Adipose tissue (tissue), 3 donors: Measurements from ENCODE around the gene BLNK. TPM values are rescaled to one million over a fixed set of nuclear protein-coding genes. Genes with fewer than 3 reads are reported as not detected.
"Not testable (repeated sequence)": the region's sequence is repeated elsewhere in the genome, so short reads cannot be mapped to it uniquely, and the experiment has no call there.

Experiments
- H3K27ac ChIP-seq: one replicate; pipeline ENCODE4 v1.5.1; 2013; ENCODE audit warnings: low read depth, low read length
- WGBS, 3 donors: extraction: QIAGEN DNeasy Blood & Tissue Kit; methylation state at CpG; one replicate each; pipeline ENCODE4 v1.1.7; 2013; 5-methylcytosine and 5-hydroxymethylcytosine counted together
- polyA plus RNA-seq, 3 donors: library from polyadenylated mRNA; stranded (reverse); fragments of 200-250 nt; gene quantifications; one replicate each; pipeline ENCODE4 v1.2.3, GENCODE V29; 2013
- donor health status: healthy with polysubstance abuse.
- donor health status: Bipolar disorder and iron deficiency.
- donor health status: healthy.

Gene BLNK
- 1 to 10 TPM; 1.0 to 8.0 (median 2.9) TPM for polyA plus RNA-seq

DNA sequence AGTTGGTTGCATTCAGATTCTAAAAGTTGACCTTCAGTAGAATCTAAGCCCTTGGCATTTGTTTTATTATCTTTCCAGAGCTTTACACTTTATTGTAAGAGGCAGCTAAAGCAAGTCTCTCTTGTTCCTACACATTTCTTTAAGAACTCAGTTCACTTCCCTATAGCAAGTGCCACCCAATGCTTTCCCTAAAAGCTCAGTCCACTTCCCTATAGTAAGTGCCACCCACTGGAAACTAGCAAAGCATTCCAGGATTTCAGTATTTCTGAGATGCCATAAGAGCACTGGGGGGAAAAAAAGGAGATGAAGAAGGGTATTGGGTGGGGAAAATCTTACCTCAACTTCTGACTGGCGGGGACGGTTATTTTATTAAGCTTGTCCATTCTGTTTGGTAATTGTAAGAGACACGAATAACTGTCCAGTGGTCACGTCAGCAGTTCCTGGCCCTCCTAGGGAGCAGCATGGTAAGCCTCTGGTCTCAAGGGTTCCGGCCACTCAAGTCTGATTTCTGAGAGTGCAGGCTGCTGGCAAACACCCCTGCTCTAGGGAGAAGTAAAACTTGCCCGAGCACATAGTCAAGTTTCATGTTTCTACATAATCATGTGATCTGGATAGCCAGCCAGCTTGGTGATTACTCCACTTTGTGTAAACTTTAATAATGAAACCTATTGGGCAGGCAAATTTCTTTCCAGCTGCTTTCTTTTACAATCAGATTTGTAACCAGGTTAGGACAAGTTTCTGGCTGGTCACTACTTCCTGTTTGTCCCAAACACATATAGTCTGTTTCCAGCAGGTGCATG, at the start of gene BLNK:
BLNK (minus strand) TSS at position 554 of the 800 bp plus-strand sequence; CDS start at position 383, 171 bp downstream.
- H3K27ac ChIP-seq = no peak within 1 kb of the TSS
- WGBS, 3 donors = 15 to 45% (median 34%) methylated on average over 6 of the region's 6 CpGs

DNA sequence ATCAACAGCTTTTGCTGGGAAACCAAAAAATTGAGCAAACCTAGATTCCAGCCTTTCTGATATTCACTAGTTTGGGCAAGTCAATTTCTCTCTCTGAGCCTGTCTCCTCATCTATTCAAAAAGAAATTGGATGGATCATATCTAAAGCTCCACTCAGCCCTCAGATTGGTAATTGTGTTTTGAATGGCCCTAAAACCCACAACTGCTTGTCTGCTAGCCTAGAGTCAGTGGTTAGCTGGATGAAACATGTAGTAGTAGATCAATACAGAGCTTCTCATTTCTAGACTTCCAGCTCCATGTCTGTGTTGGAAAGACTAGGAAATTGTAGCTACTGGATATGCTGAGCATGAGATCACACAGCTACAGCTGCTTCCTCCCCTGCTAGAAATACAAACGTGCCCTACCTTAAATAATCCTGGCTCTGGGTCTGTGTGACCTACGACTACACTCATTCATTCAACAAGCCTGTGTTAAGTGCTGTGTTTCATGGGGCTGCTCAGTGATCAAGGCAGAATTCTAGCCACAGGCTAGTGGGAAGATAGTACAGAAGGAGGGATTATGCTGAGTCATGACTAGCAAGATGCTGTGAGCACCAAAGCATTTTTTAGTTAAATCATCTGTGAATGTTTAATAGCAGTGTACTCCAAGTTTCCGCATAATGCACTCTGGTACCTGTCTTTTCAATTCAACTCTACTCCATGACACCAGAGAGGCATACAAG, 48.5 kb upstream of the BLNK start:
- no peak overlapping the region for H3K27ac ChIP-seq
- WGBS, 3 donors = 30 to 40% (median 34%) methylated on average over 3 of the region's 3 CpGs

DNA sequence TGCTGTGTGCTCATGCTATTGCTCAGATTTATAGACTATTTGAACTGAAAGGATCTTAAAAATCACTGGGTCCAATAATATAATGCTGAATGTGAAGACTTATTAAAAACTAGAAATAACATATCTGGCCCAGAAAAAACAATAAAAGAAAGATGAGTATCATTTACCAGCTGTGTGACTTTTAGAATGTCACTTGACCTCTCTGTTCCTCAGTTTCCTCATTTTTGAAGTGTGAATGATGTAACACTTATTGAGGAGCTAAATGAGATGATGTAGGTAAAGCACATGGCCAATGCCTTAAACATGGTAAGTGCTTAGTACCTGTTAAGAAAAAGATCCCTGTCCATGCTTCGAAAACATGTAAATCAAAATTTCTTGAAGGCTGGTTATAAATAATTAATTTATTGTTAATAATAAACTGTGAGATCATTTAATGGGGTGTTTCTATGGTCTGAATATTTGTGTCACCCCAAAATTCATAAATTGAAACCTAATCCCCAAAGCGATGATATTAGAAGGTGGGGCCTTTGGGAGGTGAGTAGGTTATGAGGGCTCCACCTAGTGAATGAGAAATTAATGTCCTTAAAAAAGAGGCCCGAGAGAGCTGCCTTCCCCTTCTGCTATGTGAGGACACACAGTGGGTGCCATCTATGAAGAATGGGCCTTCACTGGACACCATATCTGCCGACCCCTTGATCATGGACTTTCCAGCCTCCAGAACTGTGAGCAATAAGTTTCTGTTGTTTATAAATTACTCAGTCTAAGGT, 45.9 kb upstream of the BLNK start:
- no peak overlapping the region for H3K27ac ChIP-seq
- WGBS, 3 donors = 79 to 81% (median 81%) methylated on average over 4 of the region's 4 CpGs

DNA sequence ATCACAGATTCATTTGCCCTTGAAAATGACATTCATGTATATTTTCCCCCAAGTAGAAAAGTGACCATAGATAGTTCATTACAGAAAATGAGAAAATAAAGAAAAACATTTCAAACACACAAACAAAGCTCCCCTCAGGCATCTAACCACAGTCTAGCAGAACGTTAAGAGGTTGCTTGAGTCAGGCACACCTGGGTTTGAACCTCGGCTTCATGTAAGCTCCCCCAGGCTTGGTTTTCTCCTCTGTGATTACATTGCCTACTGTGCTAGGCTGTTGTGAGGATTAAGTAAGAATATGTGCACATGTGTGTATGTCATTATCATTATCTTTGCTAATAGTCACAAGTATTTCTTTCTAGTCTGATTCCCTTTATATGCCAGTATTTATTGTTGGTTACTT, 42.0 kb upstream of the BLNK start:
- 77 to 82% (median 77%) methylated on average over 2 of the region's 2 CpGs for WGBS, 3 donors
- no peak overlapping the region for H3K27ac ChIP-seq

DNA sequence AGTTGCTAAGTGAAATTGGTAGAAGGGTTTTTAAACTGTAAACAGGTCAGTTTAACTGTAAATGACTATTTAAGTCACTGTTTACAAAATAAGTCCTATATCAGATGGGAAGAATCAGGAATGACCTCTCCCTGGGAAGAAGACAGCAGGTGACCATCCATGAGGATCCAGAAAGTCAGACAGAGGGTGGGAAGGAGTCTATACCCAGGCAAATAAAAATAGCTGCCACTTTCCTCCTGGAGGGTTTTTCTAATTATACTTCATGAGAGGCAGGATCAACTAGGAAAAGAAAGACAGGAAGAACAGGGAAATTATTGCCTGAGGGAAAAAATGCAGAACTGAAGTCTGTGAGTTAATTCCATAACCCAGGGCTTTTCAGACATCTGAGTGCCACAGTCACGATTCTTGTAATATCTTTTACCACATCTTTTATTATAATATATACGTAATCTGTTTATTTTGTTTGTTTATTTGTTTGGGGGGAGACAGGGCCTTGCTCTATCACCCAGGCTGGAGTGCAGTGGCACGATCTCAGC, 39.9 kb upstream of the BLNK start:
- WGBS, 3 donors = 76 to 81% (median 80%) methylated on average over 3 of the region's 3 CpGs

DNA sequence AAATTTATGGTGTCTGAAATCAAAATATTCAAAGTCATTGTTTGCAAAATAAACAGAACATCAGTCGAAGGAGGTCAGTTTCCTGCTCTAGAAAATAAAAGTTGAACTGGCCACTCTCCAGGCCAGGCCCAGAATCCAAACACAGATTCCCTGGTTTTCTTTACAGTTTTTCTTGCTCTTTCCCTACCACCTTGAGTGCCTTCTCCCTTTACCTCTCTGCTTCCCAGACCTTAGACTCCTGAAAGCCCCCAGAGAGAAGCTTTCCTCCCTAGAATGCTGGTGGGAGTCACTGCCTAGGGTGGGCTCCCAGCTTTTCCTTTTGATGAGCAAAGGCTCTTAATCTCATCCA, 38.9 kb upstream of the BLNK start:
- H3K27ac ChIP-seq = no peak overlapping the region
- WGBS, 3 donors = 14 to 29% (median 25%) methylated on average over 1 of the region's 1 CpG

More for the DNA sequence above, 39.9 kb upstream of the BLNK start:
- H3K27ac ChIP-seq = no peak overlapping the region

DNA sequence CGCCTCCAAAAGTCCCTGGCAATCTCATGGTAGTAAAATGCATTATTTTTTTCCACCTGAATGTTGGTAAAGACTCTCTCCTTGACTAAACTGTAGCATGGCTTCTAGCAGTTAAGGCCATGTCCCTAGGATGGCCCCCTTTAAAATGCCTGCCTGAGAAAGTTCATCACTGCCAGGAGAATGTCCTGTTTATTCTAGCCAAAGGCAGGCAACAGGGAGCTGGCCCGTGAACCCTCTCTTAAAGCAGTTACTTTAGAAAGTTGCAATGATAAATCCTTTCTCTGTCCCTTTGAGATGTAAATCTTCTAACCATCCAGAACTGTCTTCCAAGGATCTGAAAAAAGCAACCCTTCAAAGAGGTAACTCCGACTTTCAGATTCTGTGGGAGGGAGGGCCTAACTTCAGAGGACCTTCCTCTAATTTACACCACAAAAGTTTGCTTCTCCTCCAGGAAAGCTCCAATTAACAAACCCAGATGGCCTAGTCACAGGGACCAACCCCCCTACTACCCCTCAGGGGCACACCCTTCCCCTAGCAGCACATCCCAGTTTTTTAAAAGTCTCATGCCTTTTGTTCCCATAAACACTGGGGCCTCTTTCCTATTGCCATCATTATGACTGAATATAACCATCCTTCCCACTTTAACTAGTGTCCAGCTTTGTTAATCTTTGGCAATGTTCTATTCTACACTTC, 38.4 kb upstream of the BLNK start:
- no peak overlapping the region for H3K27ac ChIP-seq
- 46 to 73% (median 50%) methylated on average over 3 of the region's 3 CpGs for WGBS, 3 donors

DNA sequence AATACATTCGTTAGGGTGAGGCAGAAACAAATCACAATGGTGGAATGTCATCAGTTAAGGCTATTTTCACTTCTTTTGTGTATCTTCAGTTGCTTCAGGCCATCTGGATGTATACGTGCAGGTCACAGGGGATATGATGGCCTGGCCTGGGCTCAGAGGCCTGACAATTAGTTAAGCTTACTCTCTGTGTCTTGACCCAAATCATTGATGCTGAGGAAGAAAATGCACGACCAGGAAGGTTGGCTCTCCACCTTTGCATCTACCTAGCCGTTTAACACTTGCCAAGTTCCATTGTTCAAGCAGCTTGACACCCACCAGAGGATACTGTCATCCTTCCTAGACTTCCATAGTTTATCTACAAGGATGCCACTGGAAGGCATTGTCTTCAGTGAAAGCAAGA, 37.5 kb upstream of the BLNK start:
- H3K27ac ChIP-seq = not testable (repeated sequence)
- WGBS, 3 donors = 70 to 76% (median 72%) methylated on average over 4 of the region's 4 CpGs

DNA sequence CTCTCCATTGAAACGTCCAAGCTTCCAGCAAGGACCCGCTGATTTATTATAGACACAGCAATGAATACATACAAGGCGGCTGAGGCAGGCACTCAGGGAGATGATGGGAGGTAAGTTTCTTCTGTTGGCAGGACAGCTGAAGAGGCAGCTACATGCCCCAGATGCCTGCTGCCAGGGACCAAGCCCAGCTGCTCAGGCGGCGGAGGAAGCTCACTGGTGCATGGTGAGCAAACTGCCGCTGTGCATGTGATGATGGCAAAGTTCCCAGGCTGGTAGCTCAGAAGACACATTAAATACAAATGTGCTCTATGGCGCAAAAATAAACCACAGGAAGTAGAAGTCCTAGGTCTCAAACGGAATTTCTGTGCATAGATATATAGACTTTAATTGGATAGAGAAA, 35.1 kb upstream of the BLNK start:
- 44 to 68% (median 46%) methylated on average over 8 of the region's 8 CpGs for WGBS, 3 donors
- no peak overlapping the region for H3K27ac ChIP-seq

DNA sequence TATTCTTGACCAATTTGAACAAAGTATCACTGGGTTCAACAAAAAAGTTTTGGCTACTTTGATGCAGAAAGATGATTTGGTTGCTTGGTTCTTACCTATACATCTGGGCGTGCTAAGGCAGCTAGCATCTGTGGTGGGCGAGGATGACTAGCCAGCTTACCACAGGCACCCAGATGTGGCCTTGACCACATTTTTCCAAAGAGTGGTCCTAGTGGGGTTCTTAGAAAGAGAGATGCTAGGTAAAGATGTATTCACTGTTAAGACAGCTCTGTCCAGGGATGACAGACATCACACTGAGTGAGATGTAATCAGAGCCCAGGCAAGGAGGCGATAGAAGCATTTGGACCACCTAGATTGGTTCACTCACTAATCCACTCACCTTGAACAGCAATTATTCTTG, 33.6 kb upstream of the BLNK start:
- 85 to 95% (median 91%) methylated on average over 3 of the region's 3 CpGs for WGBS, 3 donors
- no peak overlapping the region for H3K27ac ChIP-seq

DNA sequence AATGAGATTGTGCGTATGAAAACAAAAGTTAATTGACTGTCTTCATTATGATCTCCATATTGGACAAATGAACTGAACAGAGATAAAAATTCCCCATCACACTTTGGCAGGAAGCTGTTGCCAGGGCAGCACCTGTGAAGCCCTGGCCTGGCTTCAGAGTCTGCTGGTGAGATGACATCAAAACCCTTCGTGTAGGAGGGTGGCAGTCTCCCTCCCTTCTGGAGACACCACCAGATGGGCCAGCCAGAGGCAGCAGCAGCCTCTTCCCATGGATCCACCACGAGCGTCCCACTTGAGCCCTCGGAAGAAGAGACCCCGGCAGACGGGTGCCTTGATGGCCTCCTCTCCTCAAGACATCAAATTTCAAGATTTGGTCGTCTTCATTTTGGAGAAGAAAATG, 32.9 kb upstream of the BLNK start, which contains the start of gene DNTT:
DNTT (plus strand) TSS at position 205 of the 400 bp plus-strand sequence; CDS start at position 269, 64 bp downstream.
- H3K27ac ChIP-seq = no peak within 1 kb of the TSS
- WGBS, 3 donors = 83 to 91% (median 85%) methylated on average over 8 of the region's 8 CpGs

DNA sequence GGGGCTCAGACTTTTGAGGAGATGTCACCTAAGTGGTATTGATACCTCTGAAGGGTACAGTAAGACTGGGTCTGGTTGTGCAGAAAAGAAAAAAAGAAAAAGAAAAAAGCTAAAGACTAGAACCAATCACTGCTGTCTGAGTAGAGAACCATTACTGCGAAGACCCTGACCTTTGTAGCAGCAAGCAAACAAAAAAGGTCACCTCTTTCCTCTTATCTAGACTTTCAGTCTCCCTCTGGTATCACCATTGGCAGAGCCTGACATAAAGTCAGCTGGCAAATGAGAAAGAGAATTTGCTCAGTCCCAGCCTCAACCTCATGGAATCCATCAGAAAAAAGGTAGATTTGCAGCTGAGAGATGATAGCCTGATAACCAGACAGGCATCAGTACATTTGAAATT, 30.2 kb upstream of the BLNK start:
- H3K27ac ChIP-seq = no peak overlapping the region
- 25 to 73% (median 51%) methylated on average over 1 of the region's 1 CpG for WGBS, 3 donors

DNA sequence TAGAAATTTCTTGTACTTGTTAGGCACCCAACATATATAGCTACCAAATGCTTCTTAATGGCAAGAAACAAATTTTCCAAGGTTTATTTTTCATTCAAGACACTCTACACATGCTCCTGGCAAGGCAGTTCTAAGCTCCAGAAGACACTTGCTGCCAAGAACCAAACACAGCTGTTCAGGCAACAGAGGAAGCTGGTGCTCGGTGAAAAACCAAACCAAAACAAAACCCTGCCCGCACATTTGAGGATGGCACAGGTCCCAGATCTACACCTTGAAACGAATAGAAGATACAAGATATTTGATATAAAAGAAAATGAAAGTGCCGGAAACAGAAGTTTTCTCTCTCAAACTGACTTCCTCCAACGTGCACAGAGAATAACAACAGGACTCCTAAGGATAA, 28.0 kb upstream of the BLNK start:
- H3K27ac ChIP-seq = no peak overlapping the region
- 21 to 30% (median 24%) methylated on average over 5 of the region's 5 CpGs for WGBS, 3 donors

DNA sequence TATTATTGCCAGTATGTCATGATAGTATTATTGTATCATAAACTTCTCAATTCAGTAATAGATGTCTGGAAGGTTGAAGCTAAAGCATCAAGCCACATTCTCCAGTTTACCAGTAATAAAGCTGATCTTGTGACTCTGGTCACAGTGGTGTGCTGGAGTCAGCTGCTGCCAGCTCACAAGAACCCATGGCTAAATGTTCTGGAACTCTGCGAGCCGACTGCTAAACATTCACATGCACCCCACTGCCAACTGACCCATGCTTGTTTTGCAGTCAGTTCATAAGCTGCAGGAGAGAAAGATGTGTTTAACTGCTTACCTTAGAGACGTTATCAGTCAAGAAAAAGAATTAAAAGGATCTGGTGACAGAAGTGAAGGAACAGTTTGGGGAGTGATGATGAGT, 27.0 kb upstream of the BLNK start:
- 79 to 91% (median 82%) methylated on average over 3 of the region's 3 CpGs for WGBS, 3 donors
- H3K27ac ChIP-seq = no peak overlapping the region

DNA sequence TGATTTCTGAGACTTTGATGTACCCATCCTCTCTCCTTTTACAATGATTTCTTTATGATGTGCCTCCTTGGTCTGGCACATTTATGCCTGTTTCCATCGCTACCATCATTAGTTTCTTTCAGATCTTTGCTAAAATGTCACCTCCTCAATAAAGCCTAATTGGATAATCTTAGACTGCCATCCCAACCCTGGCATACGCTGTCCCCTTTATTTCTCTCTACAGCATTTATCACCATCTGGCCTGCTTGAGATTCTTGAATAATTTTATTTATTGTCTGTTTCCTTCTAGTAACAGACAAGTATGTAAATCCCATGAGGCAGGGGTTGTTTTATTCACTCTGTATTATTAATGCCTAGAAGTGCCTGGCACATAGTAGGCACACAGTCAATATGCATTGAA, 26.1 kb upstream of the BLNK start:
- WGBS, 3 donors = 96 to 98% (median 96%) methylated on average over 2 of the region's 2 CpGs
- H3K27ac ChIP-seq = no peak overlapping the region

DNA sequence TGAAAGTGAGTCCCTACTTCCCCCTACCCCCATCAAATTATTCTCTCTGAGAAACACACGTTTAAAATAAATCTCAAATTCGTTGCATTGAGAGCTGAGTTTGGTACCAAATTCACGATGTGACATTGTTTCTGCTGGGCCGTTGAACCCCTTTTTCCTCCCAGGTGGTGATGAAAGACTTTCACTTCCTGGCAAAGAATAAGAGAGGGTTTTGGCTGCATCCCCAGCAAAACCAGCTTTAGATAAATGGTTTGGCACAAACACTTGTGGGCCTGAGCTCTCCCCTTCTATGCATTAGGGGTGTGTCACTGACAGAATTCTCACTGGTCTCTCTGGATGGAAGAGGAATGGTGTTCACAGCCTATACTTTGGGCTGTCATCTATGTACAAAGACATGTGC, 24.1 kb upstream of the BLNK start:
- 26 to 53% (median 33%) methylated on average over 4 of the region's 4 CpGs for WGBS, 3 donors
- H3K27ac ChIP-seq = no peak overlapping the region

DNA sequence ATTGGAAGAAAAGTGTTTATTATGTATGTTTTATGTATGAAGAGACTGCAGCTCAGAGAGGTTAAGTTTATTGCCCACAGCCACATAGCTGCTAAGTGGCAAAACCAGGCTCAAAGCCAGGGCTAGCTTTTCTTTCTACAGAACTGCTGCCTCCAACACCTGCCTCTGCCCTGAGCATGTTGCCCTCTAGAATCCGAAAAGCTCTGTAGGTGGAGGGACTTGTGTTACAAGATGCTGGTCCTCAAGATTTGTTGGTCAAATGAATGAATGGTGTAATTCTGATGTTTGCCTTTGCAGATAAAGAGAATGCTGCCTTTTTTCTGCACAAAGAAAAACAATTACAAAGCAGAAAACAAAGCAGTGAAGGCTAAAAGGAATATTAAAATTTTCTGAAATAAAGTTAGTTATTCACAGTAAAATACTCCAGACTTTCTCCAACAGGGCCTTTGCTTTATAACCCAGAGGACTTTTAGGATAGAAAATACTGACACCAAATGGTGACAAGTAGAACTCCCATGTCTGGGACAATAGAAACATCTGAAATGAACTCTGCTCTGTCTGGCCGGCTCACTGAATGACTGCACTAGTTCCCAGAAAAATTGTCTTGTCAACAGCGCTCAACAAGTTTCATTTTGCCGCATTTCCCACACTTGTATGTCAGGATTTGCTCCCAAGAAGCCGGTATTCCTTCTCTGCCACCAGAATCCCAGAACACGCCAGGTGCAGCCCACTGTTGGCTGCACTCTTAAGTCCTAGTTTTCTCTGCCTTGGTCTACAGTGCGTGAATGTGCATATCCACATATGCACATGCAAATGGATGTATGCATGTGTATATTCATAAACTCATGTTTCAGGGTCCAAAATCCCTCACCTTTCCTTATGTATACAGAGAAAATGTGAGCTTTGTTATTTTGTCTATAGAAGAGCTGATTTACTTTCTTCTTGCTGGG, 21.9 kb upstream of the BLNK start:
- 37 to 50% (median 44%) methylated on average over 7 of the region's 7 CpGs for WGBS, 3 donors
- H3K27ac ChIP-seq = no peak overlapping the region
